Measurements from ENCODE around the gene MYL3.

GRCh38 chr3:46829699-46830208 lies 33.5 kb downstream of the MYL3 start:
- no peak for TF ChIP-seq MAX (IDR thresholded peaks at IDR 0.05)
- TF ChIP-seq USF1 (IDR thresholded peaks at IDR 0.05), result no peak
- no peak for TF ChIP-seq TAF1 (IDR thresholded peaks at IDR 0.05; ENCODE audit: low read depth)
- TF ChIP-seq, protein P1, sequence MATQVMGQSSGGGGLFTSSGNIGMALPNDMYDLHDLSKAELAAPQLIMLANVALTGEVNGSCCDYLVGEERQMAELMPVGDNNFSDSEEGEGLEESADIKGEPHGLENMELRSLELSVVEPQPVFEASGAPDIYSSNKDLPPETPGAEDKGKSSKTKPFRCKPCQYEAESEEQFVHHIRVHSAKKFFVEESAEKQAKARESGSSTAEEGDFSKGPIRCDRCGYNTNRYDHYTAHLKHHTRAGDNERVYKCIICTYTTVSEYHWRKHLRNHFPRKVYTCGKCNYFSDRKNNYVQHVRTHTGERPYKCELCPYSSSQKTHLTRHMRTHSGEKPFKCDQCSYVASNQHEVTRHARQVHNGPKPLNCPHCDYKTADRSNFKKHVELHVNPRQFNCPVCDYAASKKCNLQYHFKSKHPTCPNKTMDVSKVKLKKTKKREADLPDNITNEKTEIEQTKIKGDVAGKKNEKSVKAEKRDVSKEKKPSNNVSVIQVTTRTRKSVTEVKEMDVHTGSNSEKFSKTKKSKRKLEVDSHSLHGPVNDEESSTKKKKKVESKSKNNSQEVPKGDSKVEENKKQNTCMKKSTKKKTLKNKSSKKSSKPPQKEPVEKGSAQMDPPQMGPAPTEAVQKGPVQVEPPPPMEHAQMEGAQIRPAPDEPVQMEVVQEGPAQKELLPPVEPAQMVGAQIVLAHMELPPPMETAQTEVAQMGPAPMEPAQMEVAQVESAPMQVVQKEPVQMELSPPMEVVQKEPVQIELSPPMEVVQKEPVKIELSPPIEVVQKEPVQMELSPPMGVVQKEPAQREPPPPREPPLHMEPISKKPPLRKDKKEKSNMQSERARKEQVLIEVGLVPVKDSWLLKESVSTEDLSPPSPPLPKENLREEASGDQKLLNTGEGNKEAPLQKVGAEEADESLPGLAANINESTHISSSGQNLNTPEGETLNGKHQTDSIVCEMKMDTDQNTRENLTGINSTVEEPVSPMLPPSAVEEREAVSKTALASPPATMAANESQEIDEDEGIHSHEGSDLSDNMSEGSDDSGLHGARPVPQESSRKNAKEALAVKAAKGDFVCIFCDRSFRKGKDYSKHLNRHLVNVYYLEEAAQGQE (IDR thresholded peaks at IDR 0.05; ENCODE audit: low read depth), result no peak
- no peak for TF ChIP-seq FOXM1 (IDR thresholded peaks at IDR 0.05; ENCODE audit: borderline replicate concordance, low read depth)
- TF ChIP-seq EP300 (IDR thresholded peaks at IDR 0.05; ENCODE audit: borderline replicate concordance), result no peak
- no peak for TF ChIP-seq ZBTB7A (IDR thresholded peaks at IDR 0.05; ENCODE audit: low read depth)
- TF ChIP-seq RAD21 (IDR thresholded peaks at IDR 0.05; ENCODE audit: low read depth), result no peak
